ENCODE results near the gene ADAP1.

- TF ChIP-seq CTCF (IDR thresholded peaks at IDR 0.05) (no peak), POLR2A (IDR thresholded peaks at IDR 0.05) (no peak)
These were observed 85.1 kb downstream of the ADAP1 start for GRCh38 chr7:869348-869747.
